ENCODE results near the gene COQ7. TPM values are rescaled to one million over a fixed set of nuclear protein-coding genes. Genes with fewer than 3 reads are reported as not detected.

Gene COQ7
- total and polyA plus RNA-seq, 7 donors = 20.7 to 38.6 (median 31.8) TPM

- Histone ChIP-seq H3K9me3 (no peaks in the 10 kb centered on the region), H3K27ac (no peak overlapping the region), H3K4me3 (no peak overlapping the region), H3K36me3 (ENCODE audit: insufficient read depth in 1 of 2, low read depth in 1 of 2) (no peaks in the 10 kb centered on the region), H3K27me3 (ENCODE audit: insufficient read depth in 3 of 3, low read length in 2 of 3) (no peaks in the 10 kb centered on the region), H3K4me1 (no peaks in the 10 kb centered on the region)
- DNase-seq = no peak
- no peak for ATAC-seq
- TF ChIP-seq CTCF (IDR thresholded peaks at IDR 0.05) = no peak
- intact Hi-C loops (cut with DNase I) = no loop called here
- 75 to 82% (median 79%) methylated on average over 2 of the region's 2 CpGs for WGBS, 3 donors
Measured at GRCh38 chr16:19092653-19093410, 25.4 kb downstream of the COQ7 start.

DNA sequence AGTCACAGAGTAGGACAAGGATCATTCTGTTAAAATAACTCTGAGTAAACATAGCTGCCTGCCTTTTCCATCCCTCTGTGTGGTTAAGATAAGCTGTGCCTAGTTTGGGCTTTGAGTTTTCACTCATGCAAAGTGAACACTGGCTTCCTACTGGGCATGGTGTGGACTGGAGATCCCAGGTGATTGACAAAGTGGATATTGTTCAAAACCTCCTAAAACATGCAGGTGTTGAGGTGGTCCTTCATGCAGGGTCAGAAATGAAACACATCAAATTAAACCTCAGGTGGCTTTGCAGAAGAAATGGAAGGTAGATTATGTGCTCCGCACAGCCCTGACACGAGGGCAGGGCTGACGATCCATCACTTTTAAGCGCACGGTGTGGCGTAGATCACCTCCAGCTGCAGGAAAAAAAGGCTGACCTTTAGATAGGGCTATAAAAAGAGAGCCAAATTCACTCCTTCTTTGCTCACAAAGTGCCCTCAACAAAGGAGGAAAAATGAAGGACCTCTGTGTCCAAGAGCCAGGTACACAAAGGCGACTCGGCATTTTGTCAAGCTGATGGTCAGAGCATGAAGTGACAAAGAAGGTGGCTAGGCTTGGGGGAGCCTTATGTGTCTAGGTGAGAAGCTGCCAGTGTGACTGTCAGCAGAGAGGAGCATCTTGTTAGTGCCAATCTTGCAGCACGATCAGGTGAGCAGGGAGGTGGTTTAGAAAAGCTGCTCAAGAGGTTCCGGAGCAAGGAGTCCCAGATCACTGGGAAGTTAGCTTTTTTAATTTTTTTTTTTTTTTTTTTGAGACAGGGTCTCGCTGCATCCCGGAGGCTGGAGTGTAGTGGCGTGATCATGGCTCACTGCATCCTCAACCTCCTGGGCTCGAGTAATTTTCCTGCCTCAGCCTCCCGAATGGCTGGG, 26.5 kb downstream of the COQ7 start:
- ATAC-seq (no peak), DNase-seq (no peak)
- no peak overlapping the region for H3K27ac ChIP-seq
- H3K9me3 ChIP-seq = no peaks in the 10 kb centered on the region
- intact Hi-C loops (cut with DNase I) = no loop called here
- H3K36me3 ChIP-seq (ENCODE audit: insufficient read depth in 1 of 2, low read depth in 1 of 2) = no peaks in the 10 kb centered on the region
- H3K4me3 ChIP-seq = no peak overlapping the region
- WGBS, 3 donors = 81 to 82% (median 82%) methylated on average over 15 of the region's 15 CpGs
- H3K4me1 ChIP-seq = no peaks in the 10 kb centered on the region
- no peak for TF ChIP-seq CTCF (IDR thresholded peaks at IDR 0.05)
- no peaks in the 10 kb centered on the region for H3K27me3 ChIP-seq (ENCODE audit: insufficient read depth in 3 of 3, low read length in 2 of 3)

DNA sequence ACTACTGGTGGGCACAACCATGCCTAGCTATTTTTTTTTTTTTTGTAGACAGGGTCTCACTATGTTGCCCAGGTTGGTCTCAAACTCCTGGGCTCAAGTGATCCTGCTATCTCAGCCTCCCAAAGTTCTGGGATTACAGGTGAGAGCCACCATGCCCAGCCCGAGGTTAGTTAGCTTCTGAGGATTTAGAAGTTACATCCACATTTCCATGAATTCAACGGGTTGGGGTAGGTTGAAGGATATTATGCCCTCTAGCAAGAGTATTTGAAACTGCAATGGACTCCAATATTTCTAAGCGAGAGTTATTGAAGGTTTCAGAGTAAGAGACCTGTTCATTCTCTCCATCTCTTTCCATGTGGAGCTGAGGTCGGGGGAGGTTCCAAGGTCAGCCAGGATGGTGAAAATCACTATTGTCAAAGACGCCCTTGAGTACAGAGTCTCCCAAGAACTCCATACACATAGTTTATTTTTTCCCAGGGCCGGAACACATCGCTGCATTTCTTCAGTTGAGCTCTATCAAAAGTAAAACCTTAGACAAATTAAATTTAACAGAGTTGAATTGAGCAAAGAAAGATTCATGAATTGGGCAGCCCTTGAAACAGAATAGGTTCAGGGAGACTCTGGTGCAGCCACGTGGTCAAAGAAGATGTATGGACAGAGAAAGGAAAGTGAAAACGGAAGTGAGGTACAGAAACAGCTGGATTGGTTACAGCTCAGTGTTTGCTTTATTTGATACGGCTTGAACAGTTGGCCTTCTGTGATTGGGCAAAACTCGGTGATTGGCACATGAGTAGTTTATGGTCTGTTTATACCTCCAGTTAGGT, 27.3 kb downstream of the COQ7 start:
- no peak for DNase-seq
- WGBS, 3 donors = 65 to 68% (median 65%) methylated on average over 11 of the region's 11 CpGs
- no peaks in the 10 kb centered on the region for H3K9me3 ChIP-seq
- H3K27me3 ChIP-seq (ENCODE audit: insufficient read depth in 3 of 3, low read length in 2 of 3) = no peaks in the 10 kb centered on the region
- no peak overlapping the region for H3K4me3 ChIP-seq
- intact Hi-C loops (cut with DNase I) = no loop called here
- no peaks in the 10 kb centered on the region for H3K36me3 ChIP-seq (ENCODE audit: insufficient read depth in 1 of 2, low read depth in 1 of 2)
- no peak for TF ChIP-seq CTCF (IDR thresholded peaks at IDR 0.05)
- no peak for ATAC-seq
- H3K27ac ChIP-seq = no peak overlapping the region
- no peaks in the 10 kb centered on the region for H3K4me1 ChIP-seq

GRCh38 chr16:19095654-19096053, 28.2 kb downstream of the COQ7 start:
- no peak overlapping the region for H3K27ac ChIP-seq
- 78 to 81% (median 79%) methylated on average over 5 of the region's 5 CpGs for WGBS, 3 donors
- ATAC-seq (no peak), DNase-seq (no peak)
- intact Hi-C loops (cut with DNase I) = no loop called here
- no peaks in the 10 kb centered on the region for H3K36me3 ChIP-seq (ENCODE audit: insufficient read depth in 1 of 2, low read depth in 1 of 2)
- H3K4me1 ChIP-seq = no peaks in the 10 kb centered on the region
- H3K4me3 ChIP-seq = no peak overlapping the region
- no peak for TF ChIP-seq CTCF (IDR thresholded peaks at IDR 0.05)
- no peaks in the 10 kb centered on the region for H3K9me3 ChIP-seq
- H3K27me3 ChIP-seq (ENCODE audit: insufficient read depth in 3 of 3, low read length in 2 of 3) = no peaks in the 10 kb centered on the region

All from psoas muscle (tissue), 8 donors.